Osteoblast (primary cell): Measurements from ENCODE around the gene HSDL2. TPM values are rescaled to one million over a fixed set of nuclear protein-coding genes. Genes with fewer than 3 reads are reported as not detected.
"Not testable (repeated sequence)": the region's sequence is repeated elsewhere in the genome, so short reads cannot be mapped to it uniquely, and the experiment has no call there.

ENCODE experiments used
- DNase-seq: peaks from one replicate; pipeline ENCODE4 v3.0.0; 2011; ENCODE audit warnings: low spot score, mixed read lengths; ENCODE audit not compliant: insufficient read length; ENCODE audit errors: missing footprints
- H2AFZ ChIP-seq: 2 replicates; pipeline ENCODE4 v1.6.0; 2011; ENCODE audit warnings: mild to moderate bottlenecking, low read length
- H3K27ac ChIP-seq: 2 replicates; pipeline ENCODE4 v1.5.1; 2011; ENCODE audit warnings: mild to moderate bottlenecking, low read depth, low read length, moderate library complexity
- H3K27me3 ChIP-seq: 2 replicates; pipeline ENCODE4 v1.6.0; 2012; ENCODE audit warnings: mild to moderate bottlenecking, control low read depth, inconsistent platforms, low read length, moderate library complexity; ENCODE audit not compliant: insufficient read depth
- H3K36me3 ChIP-seq: 2 replicates; pipeline ENCODE4 v1.5.1; 2011; ENCODE audit warnings: mild to moderate bottlenecking, low read length, control low read depth, moderate library complexity; ENCODE audit not compliant: insufficient read depth
- H3K4me1 ChIP-seq: 2 replicates; pipeline ENCODE4 v1.5.1; 2011; ENCODE audit warnings: mild to moderate bottlenecking, low read length, control low read depth, moderate library complexity; ENCODE audit not compliant: insufficient read depth
- H3K4me2 ChIP-seq: 2 replicates; pipeline ENCODE4 v1.6.0; 2011; ENCODE audit warnings: mild to moderate bottlenecking, low read length; ENCODE audit not compliant: insufficient read depth
- H3K4me3 ChIP-seq: fragments of 200-600 bp; sonication (generic); 3 replicates; pipeline ENCODE4 v1.5.1; 2012; ENCODE audit warnings: mild to moderate bottlenecking, low read length, inconsistent platforms; ENCODE audit not compliant: insufficient read depth
- H3K79me2 ChIP-seq: 2 replicates; pipeline ENCODE4 v1.6.0; 2012; ENCODE audit warnings: mild to moderate bottlenecking, low read length, control low read depth, inconsistent platforms; ENCODE audit not compliant: insufficient read depth
- H3K9me3 ChIP-seq: 2 replicates; pipeline ENCODE4 v1.5.1; 2011; ENCODE audit warnings: low read depth, low read length, control low read depth
- H4K20me1 ChIP-seq: 2 replicates; pipeline ENCODE4 v1.6.0; 2012; ENCODE audit warnings: mild to moderate bottlenecking, low read length, control low read depth; ENCODE audit not compliant: insufficient read depth
- CTCF ChIP-seq: IDR thresholded peaks from 2 replicates; pipeline ENCODE4 v1.5.1; 2011; ENCODE audit warnings: mild to moderate bottlenecking, low read depth, low read length, moderate library complexity; ENCODE audit errors: extremely low read depth
- total RNA-seq: library from RNA; depleted of rRNA; stranded (reverse); fragments of >200 nt; gene quantifications from 2 replicates; pipeline ENCODE4 v1.2.3, GENCODE V29; 2012

Gene HSDL2
- total RNA-seq, 1 donor: 42.3 TPM

GRCh38 chr9:112508377-112508776 lies 128.5 kb downstream of the HSDL2 start:
- H3K4me3 ChIP-seq: no peak overlapping the region
- H3K36me3 ChIP-seq: no peaks in the 10 kb centered on the region
- no peaks in the 10 kb centered on the region for H3K27me3 ChIP-seq
- no peaks in the 10 kb centered on the region for H3K9me3 ChIP-seq
- H3K4me1 ChIP-seq: no peaks in the 10 kb centered on the region
- no peak overlapping the region for H3K27ac ChIP-seq
- no peaks in the 10 kb centered on the region for H3K79me2 ChIP-seq
- no peak overlapping the region for H2AFZ ChIP-seq
- no peak for TF ChIP-seq CTCF
- H3K4me2 ChIP-seq: no peak overlapping the region
- H4K20me1 ChIP-seq: no peaks in the 10 kb centered on the region
- no peak for DNase-seq

GRCh38 chr9:112512377-112512776 lies 132.5 kb downstream of the HSDL2 start:
- not testable (repeated sequence) for H3K4me3 ChIP-seq, H3K4me1 ChIP-seq, H3K27ac ChIP-seq, H3K79me2 ChIP-seq, H3K4me2 ChIP-seq, H3K27me3 ChIP-seq, DNase-seq, H3K36me3 ChIP-seq, H4K20me1 ChIP-seq, H3K9me3 ChIP-seq, H2AFZ ChIP-seq

- TF ChIP-seq CTCF: no peak
- DNase-seq: no peak
- Histone ChIP-seq H3K4me3 (no peak overlapping the region), H2AFZ (no peak overlapping the region), H4K20me1 (no peaks in the 10 kb centered on the region), H3K4me2 (no peak overlapping the region), H3K36me3 (no peaks in the 10 kb centered on the region), H3K4me1 (no peaks in the 10 kb centered on the region), H3K27ac (no peak overlapping the region), H3K27me3 (no peaks in the 10 kb centered on the region), H3K9me3 (no peaks in the 10 kb centered on the region), H3K79me2 (no peaks in the 10 kb centered on the region)
These were observed 136.9 kb downstream of the HSDL2 start for GRCh38 chr9:112516769-112517168.

- H3K27me3 ChIP-seq: no peaks in the 10 kb centered on the region
- H2AFZ ChIP-seq: no peak overlapping the region
- DNase-seq: no peak
- H3K4me2 ChIP-seq: no peak overlapping the region
- no peak overlapping the region for H3K27ac ChIP-seq
- H3K4me1 ChIP-seq: no peaks in the 10 kb centered on the region
- H3K9me3 ChIP-seq: no peaks in the 10 kb centered on the region
- H3K4me3 ChIP-seq: no peak overlapping the region
- H3K36me3 ChIP-seq: no peaks in the 10 kb centered on the region
- no peaks in the 10 kb centered on the region for H3K79me2 ChIP-seq
- H4K20me1 ChIP-seq: no peaks in the 10 kb centered on the region
- TF ChIP-seq CTCF: no peak
These were observed 140.2 kb downstream of the HSDL2 start for GRCh38 chr9:112520069-112520468.
